WTC11 (cell line): Measurements from ENCODE around the gene HMGCS2. TPM values are rescaled to one million over a fixed set of nuclear protein-coding genes. Genes with fewer than 3 reads are reported as not detected.
A peak's percentile ranks its signal among the peaks of the same experiment; 100 is the strongest.
"Not testable (repeated sequence)": the region's sequence is repeated elsewhere in the genome, so short reads cannot be mapped to it uniquely, and the experiment has no call there.

Experiments used
- ATAC-seq: fragments of 200-7000 bp; cut with Tn5 transposase; 2 replicates; pipeline ENCODE4 v1.10.0; 2021; ENCODE audit warnings: mild to moderate bottlenecking, moderate library complexity
- CTCF ChIA-PET: fragments of 300-600 bp; sonication (Branson Sonifier 250); formaldehyde crosslinking; loops from one replicate; lab custom pipeline; 2021; ENCODE audit warnings: antibody characterized with exemption; lab: Charles Lee
- POLR2A ChIA-PET: fragments of 350-600 bp; sonication (Branson Sonifier 250); formaldehyde crosslinking; loops from one replicate; lab custom pipeline; 2021; ENCODE audit warnings: antibody characterized with exemption; lab: Charles Lee
- DNase-seq: peaks from one replicate; pipeline ENCODE4 v3.0.0; 2021; ENCODE audit warnings: low spot score
- H3K27ac Mint-ChIP-seq: 2 replicates; pipeline ENCODE4 v1.8.0; 2021; ENCODE audit warnings: mixed read lengths
- H3K27me3 Mint-ChIP-seq: 2 replicates; pipeline ENCODE4 v1.8.0; 2021; ENCODE audit warnings: low read depth, mild to moderate bottlenecking, moderate library complexity, mixed read lengths
- H3K36me3 Mint-ChIP-seq: 2 replicates; pipeline ENCODE4 v1.8.0; 2021; ENCODE audit warnings: mixed read lengths
- H3K4me1 Mint-ChIP-seq: 2 replicates; pipeline ENCODE4 v1.8.0; 2022; ENCODE audit warnings: mixed read lengths
- H3K4me3 Mint-ChIP-seq: 2 replicates; pipeline ENCODE4 v1.8.0; 2021; ENCODE audit warnings: mild to moderate bottlenecking, moderate library complexity, mixed read lengths
- H3K9me3 Mint-ChIP-seq: 2 replicates; pipeline ENCODE4 v1.8.0; 2021; ENCODE audit warnings: mixed read lengths
- CREM ChIP-seq: sonication (generic); formaldehyde crosslinking; IDR thresholded peaks from 2 replicates; pipeline ENCODE4 v1.8.1; 2022; ENCODE audit warnings: mild to moderate bottlenecking, missing genetic modification reagents, moderate library complexity
- EMX1 ChIP-seq: fragments of 250-450 bp; sonication (Bioruptor Pico); IDR thresholded peaks from 2 replicates; pipeline ENCODE4 v1.8.0; 2021; ENCODE audit warnings: mild to moderate bottlenecking
- FOXJ3 ChIP-seq: sonication (generic); formaldehyde crosslinking; IDR thresholded peaks from 2 replicates; pipeline ENCODE4 v1.9.0; 2021; ENCODE audit warnings: missing genetic modification reagents, mild to moderate bottlenecking, borderline replicate concordance
- GABPB1 ChIP-seq: sonication (generic); formaldehyde crosslinking; IDR thresholded peaks from 2 replicates; pipeline ENCODE4 v1.8.1; 2023; ENCODE audit warnings: mild to moderate bottlenecking, missing genetic modification reagents
- GRHL2 ChIP-seq: fragments of 250-450 bp; sonication (Bioruptor Pico); IDR thresholded peaks from 2 replicates; pipeline ENCODE4 v1.8.0; 2022; ENCODE audit warnings: mild to moderate bottlenecking, moderate library complexity; ENCODE audit not compliant: insufficient replicate concordance, severe bottlenecking
- TP53 ChIP-seq: sonication (generic); formaldehyde crosslinking; IDR thresholded peaks from 2 replicates; pipeline ENCODE4 v1.8.1; 2023; ENCODE audit warnings: mild to moderate bottlenecking, missing genetic modification reagents
- ZNF219 ChIP-seq: sonication (generic); formaldehyde crosslinking; IDR thresholded peaks from 2 replicates; pipeline ENCODE4 v1.8.0; 2023; ENCODE audit warnings: missing genetic modification reagents, mild to moderate bottlenecking, borderline replicate concordance
- total RNA-seq: library from RNA; stranded (reverse); gene quantifications from 3 replicates; pipeline ENCODE4 v1.2.3, GENCODE V29; 2021
- TF ChIP-seq, protein P1 (sequence below): fragments of 250-450 bp; sonication (Bioruptor Pico); conservative IDR thresholded peaks from 2 replicates; pipeline ENCODE4 v1.9.0; 2021; ENCODE audit warnings: mild to moderate bottlenecking
- TF ChIP-seq, protein P2 (sequence below): sonication (generic); formaldehyde crosslinking; IDR thresholded peaks from 2 replicates; pipeline ENCODE4 v1.8.1; 2023; ENCODE audit warnings: mild to moderate bottlenecking, missing genetic modification reagents
- TF ChIP-seq, protein P3 (sequence below): sonication (generic); formaldehyde crosslinking; IDR thresholded peaks from 2 replicates; pipeline ENCODE4 v1.8.1; 2022; ENCODE audit warnings: low read depth, missing genetic modification reagents, borderline replicate concordance

Gene HMGCS2
- total RNA-seq, 1 experiment from 2014 or later: 0.24 TPM

DNA sequence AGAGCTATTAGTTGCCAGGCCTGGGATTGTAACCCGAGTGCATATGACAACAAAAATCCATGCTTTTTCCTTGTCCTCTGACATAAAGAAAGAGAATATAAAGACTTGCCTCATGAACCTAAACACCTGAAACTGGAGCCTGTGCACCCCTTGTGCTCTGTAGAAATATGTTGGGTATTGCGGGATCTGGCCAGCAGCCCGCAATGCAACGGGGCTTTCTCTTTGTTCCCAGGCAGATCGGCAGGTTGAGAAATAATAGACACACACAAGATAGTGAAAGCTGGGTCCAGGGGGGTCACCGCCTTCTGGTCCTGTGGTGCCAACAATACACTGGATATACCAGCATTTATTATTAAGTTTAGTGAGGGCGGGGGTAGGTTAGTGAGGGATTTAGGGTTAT, 17.3 kb upstream of the HMGCS2 start:
- H3K4me3 Mint-ChIP-seq, H3K9me3 Mint-ChIP-seq, H3K27me3 Mint-ChIP-seq, H3K27ac Mint-ChIP-seq, ATAC-seq, H3K4me1 Mint-ChIP-seq, H3K36me3 Mint-ChIP-seq, DNase-seq, POLR2A ChIA-PET: not testable (repeated sequence)
- CTCF ChIA-PET: interaction anchor here (0.8 to 1.9 kb wide), 2 partner anchors 23 to 163 kb away, joined by 3 to 8 read pairs; no protein-coding TSS in a partner anchor

DNA sequence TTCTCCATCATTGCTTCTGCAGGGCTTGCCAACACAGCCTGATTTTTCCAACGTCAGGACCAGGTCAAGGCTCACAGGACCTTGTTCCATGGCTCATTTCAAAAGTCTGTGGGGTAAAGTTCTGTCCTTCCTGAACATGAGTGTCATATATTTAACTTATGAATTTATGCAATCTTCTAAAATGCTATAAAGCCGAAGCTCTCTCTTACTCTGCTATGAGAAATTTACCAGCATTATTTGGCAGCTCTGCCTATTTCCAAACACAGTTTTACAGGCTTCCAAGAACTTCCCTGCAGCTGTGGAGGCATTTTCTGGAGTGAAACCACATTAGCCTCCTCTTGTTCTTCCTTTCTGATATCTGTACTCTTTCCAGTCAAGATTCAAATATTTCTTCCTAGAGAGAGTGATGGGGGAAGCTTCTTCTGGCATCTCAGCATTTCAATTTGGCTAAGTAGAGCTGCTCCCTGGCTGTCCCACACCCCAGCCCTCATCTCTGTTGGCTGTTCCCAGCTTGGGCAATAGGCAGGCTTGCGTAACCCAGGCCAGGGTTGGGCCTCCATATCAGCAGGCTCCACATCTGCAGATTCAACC, 15.6 kb upstream of the HMGCS2 start:
- CTCF ChIA-PET: interaction anchor here (1.2 to 1.9 kb wide), 2 partner anchors 25 to 43 kb away, joined by 4 to 8 read pairs; no protein-coding TSS in a partner anchor
- H3K27me3 Mint-ChIP-seq: no peaks in the 10 kb centered on the region; the same call in 1 of the 2 replicates
- no peak for TF ChIP-seq TP53 (CRISPR knock-in tag)
- no peak for TF ChIP-seq FOXJ3 (CRISPR knock-in tag)
- TF ChIP-seq GRHL2 (CRISPR knock-in tag): no peak
- TF ChIP-seq, protein P1, sequence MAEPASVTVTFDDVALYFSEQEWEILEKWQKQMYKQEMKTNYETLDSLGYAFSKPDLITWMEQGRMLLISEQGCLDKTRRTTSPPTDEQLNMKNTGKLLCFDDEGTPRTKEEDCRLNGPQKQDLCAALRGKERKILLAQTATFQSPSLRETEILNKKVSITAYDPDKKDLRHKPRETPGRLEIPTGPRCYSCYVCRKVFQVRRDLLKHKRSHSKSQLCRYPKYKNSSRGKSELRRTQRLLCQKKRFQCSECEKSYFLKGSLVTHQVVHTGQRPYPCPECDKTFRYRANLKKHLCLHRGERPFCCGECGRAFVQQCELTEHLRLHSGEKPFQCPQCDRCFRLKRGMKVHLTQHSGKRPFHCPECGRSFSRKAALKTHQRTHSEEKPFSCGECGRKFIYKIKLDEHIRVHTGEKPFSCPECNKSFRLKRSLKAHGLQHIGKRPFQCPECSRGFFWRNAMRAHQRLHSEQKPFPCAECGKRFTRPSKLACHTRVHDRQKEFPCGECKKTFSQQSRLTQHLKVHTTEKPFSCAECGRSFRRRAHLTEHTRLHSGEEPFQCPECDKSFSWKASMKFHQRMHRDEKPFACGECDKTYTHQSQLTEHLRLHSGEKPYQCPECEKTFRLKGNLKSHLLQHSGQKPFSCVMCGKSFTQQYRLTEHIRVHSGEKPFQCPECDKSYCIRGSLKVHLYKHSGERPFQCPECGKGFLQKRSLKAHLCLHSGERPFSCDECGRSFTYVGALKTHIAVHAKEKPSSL (CRISPR knock-in tag): no peak
- TF ChIP-seq EMX1 (CRISPR knock-in tag): no peak
- DNase-seq (no peak), ATAC-seq (no peak)
- no peak overlapping the region for H3K27ac Mint-ChIP-seq
- H3K9me3 Mint-ChIP-seq: no peaks in the 10 kb centered on the region
- POLR2A ChIA-PET: no interaction called here
- H3K36me3 Mint-ChIP-seq: no peaks in the 10 kb centered on the region
- H3K4me3 Mint-ChIP-seq: no peak overlapping the region
- H3K4me1 Mint-ChIP-seq: 0 out of 2 replicates have a peak, but pooled peaks cover 3% of the 10 kb centered on the region

DNA sequence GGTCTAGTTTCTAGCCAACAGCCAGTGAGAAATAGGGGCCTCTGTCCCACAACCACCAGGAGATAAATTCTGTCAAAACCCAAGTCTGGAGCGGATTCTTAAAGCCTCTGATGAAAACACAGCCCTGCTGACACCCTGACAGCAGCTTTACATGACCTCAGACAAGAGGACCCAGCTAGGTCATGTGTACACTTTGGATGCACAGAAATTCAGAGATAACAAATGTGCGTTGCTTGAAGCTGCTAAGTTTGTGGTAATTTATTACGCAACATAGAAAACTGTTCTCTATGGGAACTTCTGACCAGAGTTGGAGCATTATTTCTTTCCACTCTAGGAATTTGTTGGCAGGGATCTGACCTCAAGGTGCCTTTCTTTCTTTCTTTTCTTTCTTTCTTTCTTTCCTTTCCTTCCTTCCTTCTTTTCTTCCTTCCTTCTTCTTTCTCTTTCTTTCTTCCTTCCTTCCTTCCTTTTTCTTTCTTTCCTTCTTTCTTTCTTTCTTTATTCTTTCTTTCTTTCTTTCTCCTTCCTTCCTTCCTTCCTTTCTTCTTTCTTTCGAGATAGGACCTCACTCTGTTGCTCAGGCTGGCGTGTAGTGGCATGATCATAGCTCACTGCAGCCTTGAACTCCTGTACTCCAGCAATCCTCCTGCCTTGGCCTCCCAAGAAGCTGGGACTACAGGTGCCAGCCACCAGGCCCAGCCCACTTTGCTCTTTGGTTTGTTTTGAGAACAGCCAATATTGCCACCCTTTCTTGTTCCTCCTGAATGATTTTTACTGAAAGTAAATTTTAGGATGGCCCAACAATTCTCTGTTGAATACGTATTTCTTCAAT, 14.9 kb upstream of the HMGCS2 start:
- ChIA-PET CTCF (interaction anchor here (1.2 kb wide), 1 partner anchor 43 kb away, joined by 4 read pairs; no protein-coding TSS in a partner anchor), POLR2A (no interaction called here)
- H3K36me3 Mint-ChIP-seq: no peaks in the 10 kb centered on the region
- no peaks in the 10 kb centered on the region; the same call in 1 of the 2 replicates for H3K27me3 Mint-ChIP-seq
- no peak overlapping the region for H3K27ac Mint-ChIP-seq
- no peaks in the 10 kb centered on the region for H3K9me3 Mint-ChIP-seq
- no peak for ATAC-seq
- 0 out of 2 replicates have a peak, but pooled peaks cover 3% of the 10 kb centered on the region for H3K4me1 Mint-ChIP-seq
- TF ChIP-seq CREM (no peak), ZNF219 (CRISPR knock-in tag) (no peak), GABPB1 (CRISPR knock-in tag) (0 out of 2 replicates have a peak, but pooled peaks have one; percentile 22)
- DNase-seq: no peak
- H3K4me3 Mint-ChIP-seq: no peak overlapping the region

DNA sequence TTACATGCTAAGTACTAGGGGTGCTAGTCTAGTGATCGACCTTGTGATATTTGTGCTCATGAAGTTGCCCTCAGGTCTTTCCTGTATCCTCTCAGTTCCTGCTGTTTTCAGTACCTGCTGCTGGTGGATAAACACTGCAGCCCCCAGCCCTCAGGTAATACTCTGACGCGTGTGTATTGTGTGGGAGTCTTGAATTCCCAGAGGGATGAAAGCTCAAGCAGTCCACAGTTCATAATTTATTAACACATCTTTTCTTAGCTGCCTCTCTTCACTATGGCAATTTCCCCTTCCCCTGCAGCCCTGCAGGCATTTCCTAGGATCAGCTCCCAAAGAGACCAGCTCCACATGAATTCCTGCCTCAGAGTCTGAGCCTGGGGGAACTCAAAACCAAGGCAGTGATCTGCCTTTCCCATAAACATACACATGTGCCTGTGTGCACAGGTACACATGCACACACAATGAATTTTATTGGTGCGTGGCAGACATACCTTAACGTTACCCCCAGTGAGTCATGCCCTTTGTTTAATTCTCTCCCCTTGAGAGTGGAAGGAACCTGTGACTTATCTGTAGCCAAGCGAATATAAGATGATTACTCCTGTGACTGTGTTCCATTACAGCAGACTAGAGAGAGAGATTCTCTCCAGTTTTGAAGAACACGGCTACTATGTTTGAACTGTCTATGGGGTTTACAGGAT, 14.1 kb upstream of the HMGCS2 start:
- ATAC-seq (no peak), DNase-seq (no peak)
- Mint-ChIP-seq H3K36me3 (no peaks in the 10 kb centered on the region), H3K4me3 (no peak overlapping the region), H3K9me3 (no peaks in the 10 kb centered on the region), H3K4me1 (0 out of 2 replicates have a peak, but pooled peaks cover 3% of the 10 kb centered on the region), H3K27me3 (no peaks in the 10 kb centered on the region; the same call in 1 of the 2 replicates), H3K27ac (no peak overlapping the region)
- ChIA-PET POLR2A (no interaction called here), CTCF (no interaction called here)
- TF ChIP-seq, protein P2, sequence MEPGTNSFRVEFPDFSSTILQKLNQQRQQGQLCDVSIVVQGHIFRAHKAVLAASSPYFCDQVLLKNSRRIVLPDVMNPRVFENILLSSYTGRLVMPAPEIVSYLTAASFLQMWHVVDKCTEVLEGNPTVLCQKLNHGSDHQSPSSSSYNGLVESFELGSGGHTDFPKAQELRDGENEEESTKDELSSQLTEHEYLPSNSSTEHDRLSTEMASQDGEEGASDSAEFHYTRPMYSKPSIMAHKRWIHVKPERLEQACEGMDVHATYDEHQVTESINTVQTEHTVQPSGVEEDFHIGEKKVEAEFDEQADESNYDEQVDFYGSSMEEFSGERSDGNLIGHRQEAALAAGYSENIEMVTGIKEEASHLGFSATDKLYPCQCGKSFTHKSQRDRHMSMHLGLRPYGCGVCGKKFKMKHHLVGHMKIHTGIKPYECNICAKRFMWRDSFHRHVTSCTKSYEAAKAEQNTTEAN (CRISPR knock-in tag): no peak
- TF ChIP-seq, protein P3, sequence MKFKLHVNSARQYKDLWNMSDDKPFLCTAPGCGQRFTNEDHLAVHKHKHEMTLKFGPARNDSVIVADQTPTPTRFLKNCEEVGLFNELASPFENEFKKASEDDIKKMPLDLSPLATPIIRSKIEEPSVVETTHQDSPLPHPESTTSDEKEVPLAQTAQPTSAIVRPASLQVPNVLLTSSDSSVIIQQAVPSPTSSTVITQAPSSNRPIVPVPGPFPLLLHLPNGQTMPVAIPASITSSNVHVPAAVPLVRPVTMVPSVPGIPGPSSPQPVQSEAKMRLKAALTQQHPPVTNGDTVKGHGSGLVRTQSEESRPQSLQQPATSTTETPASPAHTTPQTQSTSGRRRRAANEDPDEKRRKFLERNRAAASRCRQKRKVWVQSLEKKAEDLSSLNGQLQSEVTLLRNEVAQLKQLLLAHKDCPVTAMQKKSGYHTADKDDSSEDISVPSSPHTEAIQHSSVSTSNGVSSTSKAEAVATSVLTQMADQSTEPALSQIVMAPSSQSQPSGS (CRISPR knock-in tag): no peak
